Measurements from ENCODE around the gene SLC38A7.

GRCh38 chr16:58727796-58728568 is 43.4 kb upstream of the SLC38A7 start:
- TF ChIP-seq POLR2A (IDR thresholded peaks at IDR 0.05) (no peak), CTCF (IDR thresholded peaks at IDR 0.05) (no peak)

Measured in thyroid gland (tissue), 4 donors.